Endometrial microvascular endothelial cells (primary cell): ENCODE data around the gene RTN4R. TPM values are rescaled to one million over a fixed set of nuclear protein-coding genes. Genes with fewer than 3 reads are reported as not detected.
"Not testable (repeated sequence)": the region's sequence is repeated elsewhere in the genome, so short reads cannot be mapped to it uniquely, and the experiment has no call there.

Source experiments
- in situ Hi-C: cut with HindIII; loops from 2 replicates; pipeline ENCODE4 v1.10.0; 2017; ENCODE audit warnings: low sequenced_read_pairs, low pct_unique_long_range_greater_than_20kb; ENCODE audit errors: inconsistent ontology term
- total RNA-seq: library from RNA; depleted of rRNA; stranded (reverse); fragments of >200 nt; gene quantifications from one replicate; pipeline ENCODE4 v1.2.3, GENCODE V29; 2015; ENCODE audit errors: inconsistent ontology term

The RTN4R gene
- total RNA-seq, result not detected

- in situ Hi-C loops, result no loop called here
Measured at GRCh38 chr22:20268279-20269012, at the start of gene RTN4R. Gene RTN4R (minus strand): TSS chr22:20268318. CDS start chr22:20268092, 226 bp downstream.

GRCh38 chr22:20317402-20318042 lies 49.4 kb upstream of the RTN4R start:
- in situ Hi-C loops, result not testable (repeated sequence)

GRCh38 chr22:20316844-20317401 lies 48.8 kb upstream of the RTN4R start:
- in situ Hi-C loops, result no loop called here

GRCh38 chr22:20316217-20316843 lies 48.2 kb upstream of the RTN4R start:
- in situ Hi-C loops, result no loop called here

GRCh38 chr22:20315337-20316216 lies 47.5 kb upstream of the RTN4R start:
- in situ Hi-C loops, result no loop called here

- in situ Hi-C loops, result not testable (repeated sequence)
Measured at GRCh38 chr22:20314741-20315336, 46.7 kb upstream of the RTN4R start.

- in situ Hi-C loops, result not testable (repeated sequence)
Measured at GRCh38 chr22:20314206-20314605, 46.1 kb upstream of the RTN4R start.

GRCh38 chr22:20313306-20314077 lies 45.4 kb upstream of the RTN4R start:
- in situ Hi-C loops, result not testable (repeated sequence)

GRCh38 chr22:20312396-20313191 lies 44.5 kb upstream of the RTN4R start:
- in situ Hi-C loops, result no loop called here

- in situ Hi-C loops, result not testable (repeated sequence)
Measured at GRCh38 chr22:20311249-20312062, 43.3 kb upstream of the RTN4R start.

GRCh38 chr22:20310773-20311172 lies 42.7 kb upstream of the RTN4R start:
- in situ Hi-C loops, result not testable (repeated sequence)

GRCh38 chr22:20310180-20310579 lies 42.1 kb upstream of the RTN4R start:
- in situ Hi-C loops, result not testable (repeated sequence)

GRCh38 chr22:20308806-20309650 lies 40.9 kb upstream of the RTN4R start:
- in situ Hi-C loops, result not testable (repeated sequence)

GRCh38 chr22:20307448-20308447 lies 39.6 kb upstream of the RTN4R start:
- in situ Hi-C loops, result not testable (repeated sequence)
